ENCODE data around the gene TFR2. TPM values are rescaled to one million over a fixed set of nuclear protein-coding genes. Genes with fewer than 3 reads are reported as not detected.

Gene TFR2
- 1 to 10 TPM; 5.4 to 6.2 TPM for total RNA-seq
- 1 to 10 TPM in 1 of 2 donors, under 1 TPM in 1; 0.75 to 2.8 TPM for polyA plus RNA-seq

DNA sequence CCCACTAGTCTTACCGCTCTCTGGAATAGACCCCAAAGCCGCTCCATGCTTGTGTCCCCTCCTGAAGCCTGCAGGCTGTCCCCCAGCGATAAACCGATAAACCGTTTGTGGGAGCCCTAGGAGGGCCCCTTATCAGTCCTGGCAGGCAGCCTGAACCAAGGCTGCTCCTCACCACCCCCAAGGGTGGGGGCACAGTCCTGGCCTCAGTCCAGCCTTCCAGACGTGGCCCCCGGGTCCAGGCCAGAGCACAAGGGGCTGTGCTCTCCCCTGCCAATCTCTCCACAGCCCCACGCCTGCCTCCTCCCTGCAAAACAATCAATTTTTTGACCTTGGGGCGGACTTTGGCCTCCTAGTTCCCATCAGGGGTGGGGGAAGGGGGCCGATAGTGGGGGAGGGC lies at the start of gene TFR2:
TFR2 (minus strand) TSS at position 90 of the 397 bp plus-strand sequence; CDS start at position 47, 43 bp downstream.
- Mint-ChIP-seq H3K27me3 (peaks cover 0 to 4% of the 10 kb centered on the region in 2 donors), H3K4me1 (no peaks in the 10 kb centered on the region), H3K36me3 (no peaks in the 10 kb centered on the region), H3K9me3 (no peaks in the 10 kb centered on the region), H3K4me3 (no peak within 1 kb of the TSS), H3K27ac (no peak within 1 kb of the TSS)
- no peak for DNase-seq
- no peak within 1 kb of the TSS for H3K4me3 ChIP-seq (ENCODE audit: low read length in 2 of 2)
- no peaks in the 10 kb centered on the region for H3K36me3 ChIP-seq (ENCODE audit: insufficient read depth, low read length)
- ChIA-PET POLR2A (ENCODE audit: partially characterized antibody) (no interaction called here), CTCF (ENCODE audit: partially characterized antibody) (no interaction called here)
- intact Hi-C loops (cut with micrococcal nuclease): no loop called here
- no peaks in the 10 kb centered on the region for H3K9me3 ChIP-seq (ENCODE audit: control insufficient read depth in 1 of 2, low read length in 2 of 2)
- no peaks in the 10 kb centered on the region for H3K4me1 ChIP-seq (ENCODE audit: insufficient read depth, low read length)
- H3K27ac ChIP-seq (ENCODE audit: low read depth, low read length): no peak within 1 kb of the TSS
- H3K27me3 ChIP-seq (ENCODE audit: insufficient read depth, low read length): no peaks in the 10 kb centered on the region

DNA sequence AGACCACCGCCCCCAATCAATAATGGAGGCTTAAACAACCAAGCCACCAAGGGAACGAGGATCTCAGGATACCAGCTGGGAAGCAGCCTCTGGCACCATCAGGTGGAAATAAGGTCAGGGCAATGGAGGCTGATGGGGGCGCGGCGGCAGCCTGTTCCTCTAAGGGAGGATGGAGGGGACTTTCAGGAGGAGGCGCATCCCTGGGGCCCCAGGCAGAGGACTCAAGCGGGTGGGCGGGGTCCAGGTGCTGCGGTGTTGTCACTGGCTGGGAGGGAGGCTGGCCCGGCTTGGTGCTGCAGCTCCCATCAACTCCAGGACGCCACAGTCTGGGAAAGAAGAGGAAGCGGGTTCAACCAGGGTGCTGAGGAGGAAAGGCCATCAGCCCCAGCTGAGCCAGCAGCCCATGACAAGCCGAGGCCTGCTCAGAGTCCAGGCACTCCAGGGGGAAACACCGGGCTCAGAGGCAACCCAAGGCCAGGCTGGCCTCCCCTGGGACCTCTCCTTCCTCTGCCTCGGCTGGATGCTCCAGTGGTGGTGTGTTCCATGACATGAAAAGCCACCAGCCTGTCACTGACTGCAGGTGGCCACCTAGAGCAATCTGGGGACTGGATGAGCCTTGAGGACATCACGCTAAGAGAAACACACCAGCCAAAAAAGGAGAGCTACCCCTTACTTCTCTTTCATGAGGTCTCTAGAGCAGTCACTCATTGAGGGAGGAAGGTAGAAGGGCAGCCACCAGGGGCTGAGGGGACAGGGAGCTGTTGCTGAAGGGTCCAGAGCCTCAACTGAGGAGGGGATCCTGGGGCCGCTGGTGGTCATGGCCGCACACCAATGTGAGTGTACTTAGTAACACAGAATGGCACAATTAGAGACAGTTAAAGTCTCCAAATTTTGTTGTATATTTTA lies 48.1 kb upstream of the TFR2 start:
- DNase-seq: no peak
- intact Hi-C loops (cut with micrococcal nuclease): loop anchor here (5.0 kb wide), 1 partner anchor 163 kb away; the partner anchor contains the start of gene SLC12A9
- no peaks in the 10 kb centered on the region for H3K9me3 Mint-ChIP-seq
- Histone ChIP-seq H3K27me3 (ENCODE audit: insufficient read depth, low read length) (no peaks in the 10 kb centered on the region), H3K4me3 (ENCODE audit: low read length in 2 of 2) (no peak overlapping the region), H3K36me3 (ENCODE audit: insufficient read depth, low read length) (peaks cover 43% of the 10 kb centered on the region), H3K27ac (ENCODE audit: low read depth, low read length) (no peak overlapping the region), H3K4me1 (ENCODE audit: insufficient read depth, low read length) (peaks cover 35% of the 10 kb centered on the region), H3K9me3 (ENCODE audit: control insufficient read depth in 1 of 2, low read length in 2 of 2) (no peaks in the 10 kb centered on the region)
- ChIA-PET CTCF (ENCODE audit: partially characterized antibody) (interaction anchor here (0.9 to 5.7 kb wide), 10 partner anchors 9 to 124 kb away, joined by 3 to 88 read pairs (median 16); partner anchors contain the start of gene POP7), POLR2A (ENCODE audit: partially characterized antibody) (interaction anchor here (0.7 to 7.0 kb wide), 10 partner anchors 9 to 211 kb away, joined by 3 to 53 read pairs (median 6); partner anchors contain the start of genes FBXO24, LRCH4, MOSPD3 and SLC12A9)
- no peaks in the 10 kb centered on the region for H3K27me3 Mint-ChIP-seq
- peaks cover 19 to 39% (median 30%) of the 10 kb centered on the region in 4 donors for H3K4me1 Mint-ChIP-seq
- peaks cover 9 to 24% of the 10 kb centered on the region in 2 donors for H3K36me3 Mint-ChIP-seq
- peak overlapping the region in 1 of 8 donors; percentile 39 for H3K4me3 Mint-ChIP-seq
- peak overlapping the region in 1 of 7 donors; percentile 80 for H3K27ac Mint-ChIP-seq

DNA sequence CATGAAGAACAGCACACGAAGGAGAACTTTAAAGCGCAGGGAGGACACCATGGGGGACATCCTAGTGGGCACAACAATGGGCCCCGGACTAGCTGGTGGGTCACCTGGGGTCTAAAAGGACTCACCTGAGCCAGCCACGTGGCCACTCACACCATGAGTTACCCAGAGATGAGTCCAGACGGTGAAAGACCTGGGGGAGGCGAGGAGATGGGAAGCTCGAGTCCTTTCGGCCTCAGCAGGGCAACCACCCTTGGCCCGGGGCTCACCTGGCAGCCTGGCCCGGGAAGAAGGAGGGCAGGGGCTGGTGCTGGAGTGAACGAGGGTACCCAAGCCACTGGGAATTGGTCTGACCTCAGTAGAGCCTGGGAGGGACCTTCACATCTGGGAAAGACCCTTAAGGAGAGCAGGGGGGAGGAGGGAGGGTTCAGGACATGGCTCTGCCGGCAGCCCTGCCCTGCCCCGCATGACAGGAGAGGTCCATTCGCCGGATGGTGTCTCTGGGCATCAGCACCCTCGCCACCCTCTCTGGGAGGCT lies 47.0 kb upstream of the TFR2 start:
- Mint-ChIP-seq H3K9me3 (no peaks in the 10 kb centered on the region), H3K4me1 (peaks cover 19 to 39% (median 30%) of the 10 kb centered on the region in 4 donors), H3K36me3 (peaks cover 9 to 28% of the 10 kb centered on the region in 2 donors), H3K4me3 (no peak overlapping the region), H3K27ac (peak overlapping the region in 3 of 7 donors; percentile 15 to 73 (median 21)), H3K27me3 (no peaks in the 10 kb centered on the region)
- peaks cover 50% of the 10 kb centered on the region for H3K36me3 ChIP-seq (ENCODE audit: insufficient read depth, low read length)
- H3K27ac ChIP-seq (ENCODE audit: low read depth, low read length): peak overlapping the region; percentile 16
- intact Hi-C loops (cut with micrococcal nuclease): no loop called here
- peaks cover 33% of the 10 kb centered on the region for H3K4me1 ChIP-seq (ENCODE audit: insufficient read depth, low read length)
- H3K9me3 ChIP-seq (ENCODE audit: control insufficient read depth in 1 of 2, low read length in 2 of 2): no peaks in the 10 kb centered on the region
- ChIA-PET POLR2A (ENCODE audit: partially characterized antibody) (interaction anchor here (1.3 to 4.1 kb wide), 3 partner anchors 13 to 75 kb away, joined by 6 to 15 read pairs (median 13); partner anchors contain the start of genes MOSPD3 and POP7), CTCF (ENCODE audit: partially characterized antibody) (interaction anchor here (0.9 to 5.7 kb wide), 4 partner anchors 8 to 129 kb away, joined by 3 to 44 read pairs (median 4); partner anchors contain the start of gene POP7)
- no peak for DNase-seq
- no peak overlapping the region for H3K4me3 ChIP-seq (ENCODE audit: low read length in 2 of 2)
- no peaks in the 10 kb centered on the region for H3K27me3 ChIP-seq (ENCODE audit: insufficient read depth, low read length)

DNA sequence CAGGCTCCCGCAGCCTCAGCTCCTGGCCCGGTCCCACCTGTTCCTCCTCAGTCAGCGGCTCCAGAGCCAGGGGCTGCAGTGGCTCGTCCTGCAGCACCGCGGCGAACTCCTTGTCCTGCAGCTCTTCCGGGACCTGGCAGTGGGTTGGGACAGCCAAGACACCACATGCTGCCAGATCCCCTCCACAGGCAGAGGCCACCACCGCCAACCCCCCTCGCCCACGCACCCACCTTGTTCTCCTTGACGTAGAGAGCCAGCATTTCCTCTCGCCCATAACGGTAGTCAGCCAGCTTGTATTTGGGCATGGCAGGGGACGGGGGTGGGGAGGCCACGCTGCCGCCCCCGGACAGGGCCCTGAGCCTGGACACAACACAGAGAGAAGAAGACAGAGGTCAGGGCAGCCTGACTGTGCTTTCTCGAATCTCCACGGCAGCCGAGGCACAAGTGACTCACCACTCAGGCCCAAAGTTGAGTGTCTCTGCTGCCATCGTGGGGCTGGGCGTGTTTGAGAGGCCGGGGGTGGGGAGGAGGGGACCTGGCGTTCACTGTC lies 46.5 kb upstream of the TFR2 start:
- Histone ChIP-seq H3K4me3 (ENCODE audit: low read length in 2 of 2) (no peak overlapping the region), H3K4me1 (ENCODE audit: insufficient read depth, low read length) (peaks cover 27% of the 10 kb centered on the region), H3K36me3 (ENCODE audit: insufficient read depth, low read length) (peaks cover 52% of the 10 kb centered on the region), H3K27me3 (ENCODE audit: insufficient read depth, low read length) (no peaks in the 10 kb centered on the region), H3K9me3 (ENCODE audit: control insufficient read depth in 1 of 2, low read length in 2 of 2) (no peaks in the 10 kb centered on the region), H3K27ac (ENCODE audit: low read depth, low read length) (no peak overlapping the region)
- intact Hi-C loops (cut with micrococcal nuclease): no loop called here
- POLR2A ChIA-PET (ENCODE audit: partially characterized antibody): interaction anchor here (0.6 to 4.1 kb wide), 4 partner anchors 12 to 242 kb away, joined by 4 to 15 read pairs (median 10); partner anchors contain the start of genes MOSPD3 and POP7
- CTCF ChIA-PET (ENCODE audit: partially characterized antibody): interaction anchor here (0.6 to 5.7 kb wide), 3 partner anchors 18 to 129 kb away, joined by 3 to 44 read pairs (median 4); partner anchors contain the start of gene POP7
- no peak for DNase-seq
- Mint-ChIP-seq H3K4me1 (peaks cover 13 to 34% (median 25%) of the 10 kb centered on the region in 4 donors), H3K27ac (peak overlapping the region in 1 of 7 donors; percentile 21), H3K27me3 (no peaks in the 10 kb centered on the region), H3K4me3 (no peak overlapping the region), H3K36me3 (peaks cover 7 to 31% of the 10 kb centered on the region in 2 donors), H3K9me3 (no peaks in the 10 kb centered on the region)

DNA sequence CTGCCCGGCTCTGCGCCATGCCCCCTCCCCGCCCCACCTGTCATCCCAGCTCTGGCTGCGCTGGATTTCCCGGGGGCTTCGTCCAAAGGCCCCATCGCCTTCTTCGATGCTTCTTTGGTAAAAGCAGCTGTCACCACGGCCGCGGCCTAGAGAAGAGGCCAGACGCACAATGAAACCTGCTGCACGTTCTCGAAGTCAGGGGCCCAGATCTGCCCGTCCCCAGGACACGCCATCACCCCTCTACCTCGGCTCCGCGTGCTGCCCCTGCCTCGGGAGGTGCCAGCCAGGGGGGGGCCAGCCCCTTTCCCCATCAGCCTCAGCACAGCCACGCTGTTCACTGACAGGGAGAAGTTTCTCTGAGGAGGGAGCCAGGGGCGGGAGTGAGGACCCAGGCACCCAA lies 45.9 kb upstream of the TFR2 start:
- Mint-ChIP-seq H3K36me3 (peaks cover 7 to 31% of the 10 kb centered on the region in 2 donors), H3K4me3 (no peak overlapping the region), H3K9me3 (no peaks in the 10 kb centered on the region), H3K27ac (no peak overlapping the region), H3K27me3 (no peaks in the 10 kb centered on the region), H3K4me1 (peaks cover 8 to 28% (median 20%) of the 10 kb centered on the region in 4 donors)
- no peak for DNase-seq
- no peak overlapping the region for H3K27ac ChIP-seq (ENCODE audit: low read depth, low read length)
- H3K27me3 ChIP-seq (ENCODE audit: insufficient read depth, low read length): no peaks in the 10 kb centered on the region
- H3K36me3 ChIP-seq (ENCODE audit: insufficient read depth, low read length): peaks cover 52% of the 10 kb centered on the region
- ChIA-PET CTCF (ENCODE audit: partially characterized antibody) (interaction anchor here (0.6 kb wide), 1 partner anchor 54 kb away, joined by 4 read pairs; no protein-coding TSS in a partner anchor), POLR2A (ENCODE audit: partially characterized antibody) (interaction anchor here (0.6 to 4.1 kb wide), 4 partner anchors 9 to 241 kb away, joined by 3 to 15 read pairs (median 5); partner anchors contain the start of genes MOSPD3 and POP7)
- H3K9me3 ChIP-seq (ENCODE audit: control insufficient read depth in 1 of 2, low read length in 2 of 2): no peaks in the 10 kb centered on the region
- intact Hi-C loops (cut with micrococcal nuclease): no loop called here
- no peak overlapping the region for H3K4me3 ChIP-seq (ENCODE audit: low read length in 2 of 2)
- H3K4me1 ChIP-seq (ENCODE audit: insufficient read depth, low read length): peaks cover 22% of the 10 kb centered on the region

DNA sequence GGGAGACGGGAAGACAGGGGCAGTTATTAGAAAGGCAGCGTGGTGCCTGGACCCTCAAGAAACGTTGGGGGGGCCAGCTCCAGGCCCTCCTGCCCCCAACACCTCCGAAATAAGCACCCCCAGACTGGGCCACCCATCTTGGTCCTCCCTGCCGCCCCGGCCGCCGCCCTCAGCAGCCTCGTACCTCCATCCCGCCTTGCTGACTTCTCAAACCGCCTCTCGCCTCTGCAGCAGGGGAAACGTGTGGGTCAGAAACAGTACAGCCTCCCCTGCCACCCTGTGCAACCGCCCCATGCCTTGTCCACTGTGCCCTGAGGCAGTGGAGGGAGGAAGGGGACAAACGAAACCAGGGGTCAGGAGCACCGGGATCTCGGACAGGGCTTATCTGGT lies 45.5 kb upstream of the TFR2 start:
- Mint-ChIP-seq H3K4me1 (peaks cover 7 to 25% (median 16%) of the 10 kb centered on the region in 4 donors), H3K4me3 (no peak overlapping the region), H3K27ac (peak overlapping the region in 2 of 7 donors; percentile 23 to 57), H3K27me3 (no peaks in the 10 kb centered on the region), H3K36me3 (peaks cover 7 to 32% of the 10 kb centered on the region in 2 donors), H3K9me3 (no peaks in the 10 kb centered on the region)
- intact Hi-C loops (cut with micrococcal nuclease): no loop called here
- Histone ChIP-seq H3K27ac (ENCODE audit: low read depth, low read length) (no peak overlapping the region), H3K36me3 (ENCODE audit: insufficient read depth, low read length) (peaks cover 52% of the 10 kb centered on the region), H3K4me1 (ENCODE audit: insufficient read depth, low read length) (peaks cover 18% of the 10 kb centered on the region), H3K4me3 (ENCODE audit: low read length in 2 of 2) (no peak overlapping the region), H3K27me3 (ENCODE audit: insufficient read depth, low read length) (no peaks in the 10 kb centered on the region), H3K9me3 (ENCODE audit: control insufficient read depth in 1 of 2, low read length in 2 of 2) (no peaks in the 10 kb centered on the region)
- no peak for DNase-seq
- ChIA-PET POLR2A (ENCODE audit: partially characterized antibody) (interaction anchor here (0.8 to 1.3 kb wide), 2 partner anchors 9 to 19 kb away, joined by 3 to 6 read pairs; partner anchors contain the start of gene POP7), CTCF (ENCODE audit: partially characterized antibody) (no interaction called here)

Data from CD4-positive, alpha-beta memory T cell (primary cell).